Body of pancreas (tissue), 4 donors: ENCODE results near the gene FBXL14.

Source experiments
- POLR2A ChIP-seq, 3 donors: fragments of 450-650 bp; IDR thresholded peaks; one replicate each; pipeline ENCODE4 v1.6.1; 2016; ENCODE audit warnings: antibody characterized with exemption in 3 of 3, mild to moderate bottlenecking in 2 of 3
- TF ChIP-seq, protein P1 (sequence below), 7 experiments: fragments of 450-650 bp in 4 of 7; fragments of 200-600 bp in 3 of 7; sonication (generic) in 3 of 7; IDR thresholded peaks; one replicate each; pipeline ENCODE4 v1.5.1; 2016 to 2019; ENCODE audit warnings: antibody characterized with exemption in 7 of 7

- TF ChIP-seq, protein P1, sequence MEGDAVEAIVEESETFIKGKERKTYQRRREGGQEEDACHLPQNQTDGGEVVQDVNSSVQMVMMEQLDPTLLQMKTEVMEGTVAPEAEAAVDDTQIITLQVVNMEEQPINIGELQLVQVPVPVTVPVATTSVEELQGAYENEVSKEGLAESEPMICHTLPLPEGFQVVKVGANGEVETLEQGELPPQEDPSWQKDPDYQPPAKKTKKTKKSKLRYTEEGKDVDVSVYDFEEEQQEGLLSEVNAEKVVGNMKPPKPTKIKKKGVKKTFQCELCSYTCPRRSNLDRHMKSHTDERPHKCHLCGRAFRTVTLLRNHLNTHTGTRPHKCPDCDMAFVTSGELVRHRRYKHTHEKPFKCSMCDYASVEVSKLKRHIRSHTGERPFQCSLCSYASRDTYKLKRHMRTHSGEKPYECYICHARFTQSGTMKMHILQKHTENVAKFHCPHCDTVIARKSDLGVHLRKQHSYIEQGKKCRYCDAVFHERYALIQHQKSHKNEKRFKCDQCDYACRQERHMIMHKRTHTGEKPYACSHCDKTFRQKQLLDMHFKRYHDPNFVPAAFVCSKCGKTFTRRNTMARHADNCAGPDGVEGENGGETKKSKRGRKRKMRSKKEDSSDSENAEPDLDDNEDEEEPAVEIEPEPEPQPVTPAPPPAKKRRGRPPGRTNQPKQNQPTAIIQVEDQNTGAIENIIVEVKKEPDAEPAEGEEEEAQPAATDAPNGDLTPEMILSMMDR (IDR thresholded peaks at IDR 0.05) = no peak
- no peak for TF ChIP-seq POLR2A (IDR thresholded peaks at IDR 0.05)
These were observed 20.2 kb downstream of the FBXL14 start for GRCh38 chr12:1573960-1574864.
